ENCODE results near the gene SH3BP2. TPM values are rescaled to one million over a fixed set of nuclear protein-coding genes. Genes with fewer than 3 reads are reported as not detected.

The SH3BP2 gene
- polyA plus RNA-seq, 3 donors from 2014 or later: 12.6 to 71.0 (median 22.7) TPM

DNA sequence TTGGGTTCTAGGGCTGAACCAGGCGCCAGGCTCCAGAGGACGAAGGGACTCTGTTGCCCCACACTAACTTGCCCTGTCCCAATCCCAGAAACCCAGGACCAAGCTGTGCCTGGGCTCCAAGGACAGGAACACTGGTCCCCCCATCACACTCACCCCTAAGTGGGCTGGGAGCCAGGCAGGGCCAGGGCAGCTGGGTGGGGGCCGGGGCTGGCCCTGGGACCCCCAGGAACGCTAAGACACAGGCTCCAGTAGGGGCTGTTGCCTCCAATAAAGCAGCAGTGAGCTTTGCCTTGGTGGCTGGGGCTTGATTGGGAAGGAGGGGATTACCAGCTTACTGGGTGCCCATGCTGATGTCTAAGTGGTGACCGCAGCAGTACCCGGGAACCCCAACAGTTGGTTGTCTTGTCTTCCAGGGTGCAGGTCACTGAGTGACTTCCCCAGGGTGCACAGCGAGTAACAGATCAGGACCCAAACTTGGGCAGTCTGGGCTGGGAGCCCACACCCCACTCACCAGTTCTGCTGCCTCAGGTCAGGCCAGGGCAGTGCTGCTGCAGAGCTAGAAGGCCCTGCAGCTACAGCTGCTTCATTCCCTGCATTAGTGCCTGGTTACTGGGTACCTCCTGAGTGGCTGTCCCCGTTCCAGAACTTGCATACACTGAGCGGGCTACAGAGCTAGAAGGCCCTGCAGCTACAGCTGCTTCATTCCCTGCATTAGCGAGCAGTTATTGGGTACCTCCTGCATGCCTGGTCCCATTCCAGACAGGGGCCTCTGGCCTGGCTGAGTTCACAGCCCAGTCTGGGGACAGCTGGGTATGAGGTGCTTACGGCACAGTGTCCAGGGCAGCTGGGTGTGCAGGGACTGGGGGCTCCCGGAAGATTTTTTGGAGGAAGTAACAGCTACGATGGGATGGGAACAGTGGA, 41.4 kb downstream of the SH3BP2 start:
- DNase-seq: no peak

DNA sequence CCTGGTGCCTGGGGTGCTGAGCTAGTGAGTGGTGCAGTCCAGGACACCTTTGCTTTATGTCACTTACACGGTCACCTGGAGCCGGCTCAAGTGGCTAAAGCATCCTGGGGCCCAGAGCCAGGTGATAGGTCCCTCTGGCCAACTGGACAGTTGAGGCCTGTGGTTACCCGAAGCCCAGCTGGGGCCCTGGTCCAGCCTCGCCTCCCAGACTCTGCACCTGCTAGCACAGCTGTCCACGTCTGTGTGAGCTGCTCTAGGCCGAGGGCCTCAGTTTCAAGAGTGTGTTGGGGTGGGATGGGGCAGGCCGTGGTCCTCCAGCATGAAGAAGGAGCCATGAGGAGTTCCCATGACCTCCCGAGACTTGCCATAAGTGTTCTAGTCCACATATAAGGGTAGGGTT, 43.1 kb downstream of the SH3BP2 start:
- peaks cover 0 to 15% (median 4%) of the 10 kb centered on the region in 3 donors for H3K36me3 Mint-ChIP-seq
- peaks cover 75 to 83% of the 10 kb centered on the region in 2 donors for H3K4me1 Mint-ChIP-seq
- peak overlapping the region; percentile 69 to 87 (median 83) for H3K4me3 Mint-ChIP-seq

More for the DNA sequence above, 41.4 kb downstream of the SH3BP2 start:
- Mint-ChIP-seq H3K9me3 (no peaks in the 10 kb centered on the region), H3K4me3 (peak overlapping the region; percentile 69 to 85 (median 77)), H3K36me3 (peaks cover 0 to 11% (median 0%) of the 10 kb centered on the region in 3 donors), H3K27ac (peak overlapping the region; percentile 80 to 96 (median 92)), H3K27me3 (ENCODE audit: low read depth in 3 of 3) (peaks cover 7 to 15% (median 10%) of the 10 kb centered on the region in 3 donors), H3K4me1 (peaks cover 62 to 66% of the 10 kb centered on the region in 2 donors)

GRCh38 chr4:2836391-2836859, 43.5 kb downstream of the SH3BP2 start:
- no peak for DNase-seq
- Mint-ChIP-seq H3K4me3 (peak overlapping the region; percentile 21 to 87 (median 83)), H3K36me3 (peaks cover 0 to 15% (median 4%) of the 10 kb centered on the region in 3 donors), H3K4me1 (peaks cover 77 to 88% of the 10 kb centered on the region in 2 donors), H3K27me3 (ENCODE audit: low read depth in 3 of 3) (peaks cover 7 to 15% (median 9%) of the 10 kb centered on the region in 3 donors), H3K27ac (peak overlapping the region; percentile 80 to 96 (median 92)), H3K9me3 (no peaks in the 10 kb centered on the region)

More for the DNA sequence above, 43.1 kb downstream of the SH3BP2 start:
- Mint-ChIP-seq H3K27me3 (ENCODE audit: low read depth in 3 of 3) (peaks cover 7 to 15% (median 10%) of the 10 kb centered on the region in 3 donors), H3K9me3 (no peaks in the 10 kb centered on the region), H3K27ac (peak overlapping the region; percentile 80 to 96 (median 93))
- DNase-seq: no peak

- Mint-ChIP-seq H3K27me3 (ENCODE audit: low read depth in 3 of 3) (peaks cover 7 to 17% (median 8%) of the 10 kb centered on the region in 3 donors), H3K27ac (peak overlapping the region; percentile 80 to 96 (median 92)), H3K4me3 (peak overlapping the region; percentile 75 to 87 (median 83)), H3K9me3 (no peaks in the 10 kb centered on the region), H3K4me1 (peaks cover 80 to 94% of the 10 kb centered on the region in 2 donors), H3K36me3 (peaks cover 0 to 10% (median 4%) of the 10 kb centered on the region in 3 donors)
- DNase-seq: no peak
Observed at GRCh38 chr4:2837110-2837903, 44.4 kb downstream of the SH3BP2 start.

DNA sequence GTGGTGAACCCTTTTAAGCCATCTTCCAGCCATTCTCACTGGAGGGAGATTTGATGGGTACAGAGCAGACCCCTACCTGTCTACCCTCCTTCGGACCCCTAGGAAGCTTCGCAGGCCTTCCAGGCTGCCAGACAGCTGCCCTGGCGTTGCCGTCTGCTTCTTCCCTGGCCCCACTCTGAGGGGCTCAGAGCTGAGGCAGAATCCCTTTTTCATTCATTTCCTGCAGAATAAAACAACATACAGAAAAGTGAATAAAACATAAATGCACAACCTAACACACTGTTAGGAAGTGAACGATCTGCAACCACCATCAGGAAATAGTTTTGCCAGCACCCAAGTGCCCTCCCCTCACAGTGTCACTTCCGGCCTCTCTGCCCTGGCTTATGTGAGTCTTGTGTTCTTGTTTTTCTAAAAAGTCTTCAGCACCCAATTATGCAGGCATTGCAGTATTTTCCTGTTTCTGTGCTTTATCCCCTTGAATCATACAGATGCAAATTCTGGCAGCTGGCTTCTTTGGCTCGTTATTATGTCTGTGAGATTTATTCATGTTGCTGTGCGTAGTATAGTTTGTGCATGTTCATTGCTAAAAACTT, 45.1 kb downstream of the SH3BP2 start:
- Mint-ChIP-seq H3K4me1 (peaks cover 84 to 95% of the 10 kb centered on the region in 2 donors), H3K27me3 (ENCODE audit: low read depth in 3 of 3) (peaks cover 11 to 22% (median 13%) of the 10 kb centered on the region in 3 donors)
- DNase-seq: peak; percentile 81 to 84 (median 81)

DNA sequence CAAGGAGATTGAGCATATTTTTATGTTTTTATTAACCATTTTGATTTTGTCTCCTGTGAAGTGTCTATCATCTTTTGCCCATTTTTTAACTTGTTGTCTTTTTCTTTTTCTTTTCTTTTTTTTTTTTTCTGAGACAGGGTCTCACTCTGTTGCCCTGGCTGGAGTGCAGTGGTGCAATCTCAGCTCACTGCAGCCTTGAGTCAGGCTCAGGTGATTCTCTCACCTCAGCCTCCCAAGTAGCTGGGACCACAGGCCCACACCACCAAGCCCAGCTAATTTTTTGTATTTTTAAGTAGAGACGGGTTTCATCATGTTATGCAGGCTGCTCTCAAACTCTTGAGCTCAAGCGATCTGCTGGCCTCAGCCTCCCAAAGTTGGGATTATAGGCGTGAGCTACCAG, 46.2 kb downstream of the SH3BP2 start:
- DNase-seq: no peak

More for the DNA sequence above, 45.1 kb downstream of the SH3BP2 start:
- Mint-ChIP-seq H3K4me3 (peak overlapping the region; percentile 75 to 87 (median 83)), H3K9me3 (no peaks in the 10 kb centered on the region), H3K27ac (peak overlapping the region; percentile 80 to 96 (median 92)), H3K36me3 (peaks cover 0 to 7% (median 4%) of the 10 kb centered on the region in 3 donors)

DNA sequence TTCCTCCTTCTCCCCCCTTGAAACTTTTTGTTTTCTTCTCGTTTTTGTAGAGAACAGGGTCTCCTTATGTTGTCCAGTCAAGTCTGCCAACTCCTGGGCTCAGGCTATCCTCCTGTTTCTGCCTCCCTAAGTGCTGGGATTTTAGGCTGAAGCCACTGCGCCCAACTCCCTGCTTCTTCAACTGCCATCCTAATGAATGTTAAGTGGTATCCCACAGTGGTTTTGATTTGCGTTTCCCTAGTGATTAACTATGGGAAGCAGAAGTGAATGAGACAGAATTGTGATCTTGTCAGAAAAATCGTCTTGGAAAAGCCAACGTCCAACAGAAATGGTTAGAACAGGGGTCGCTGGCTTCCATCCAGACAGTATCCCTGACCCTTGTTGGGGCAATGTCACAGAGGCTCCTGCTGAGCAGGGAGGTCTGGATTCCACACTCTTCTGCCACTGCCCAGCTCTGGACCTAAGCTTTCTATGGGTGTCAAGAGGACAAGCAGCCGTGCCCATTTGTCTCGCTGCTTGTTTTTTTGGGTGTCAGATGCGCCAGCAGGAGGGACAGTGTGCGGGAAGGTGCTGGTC, 49.9 kb downstream of the SH3BP2 start:
- H3K36me3 Mint-ChIP-seq: peaks cover 0 to 7% (median 4%) of the 10 kb centered on the region in 3 donors
- peaks cover 19 to 27% (median 25%) of the 10 kb centered on the region in 3 donors for H3K27me3 Mint-ChIP-seq (ENCODE audit: low read depth in 3 of 3)
- peak overlapping the region; percentile 65 to 90 (median 80) for H3K27ac Mint-ChIP-seq
- no peaks in the 10 kb centered on the region for H3K9me3 Mint-ChIP-seq
- H3K4me3 Mint-ChIP-seq: peak overlapping the region; percentile 79 to 88 (median 83)
- peaks cover 73 to 81% of the 10 kb centered on the region in 2 donors for H3K4me1 Mint-ChIP-seq
- DNase-seq: no peak

More for the DNA sequence above, 46.2 kb downstream of the SH3BP2 start:
- Mint-ChIP-seq H3K27ac (peak overlapping the region; percentile 80 to 96 (median 92)), H3K9me3 (no peaks in the 10 kb centered on the region), H3K27me3 (ENCODE audit: low read depth in 3 of 3) (peaks cover 14 to 25% (median 18%) of the 10 kb centered on the region in 3 donors), H3K4me3 (peak overlapping the region; percentile 75 to 87 (median 83)), H3K4me1 (peaks cover 78 to 87% of the 10 kb centered on the region in 2 donors), H3K36me3 (peaks cover 0 to 7% (median 4%) of the 10 kb centered on the region in 3 donors)

GRCh38 chr4:2843263-2843940, 50.5 kb downstream of the SH3BP2 start, which contains the start of gene ADD1:
Gene ADD1 (plus strand): TSS chr4:2843844. CDS start chr4:2875916, 32,072 bp downstream.
- peaks cover 0 to 4% (median 4%) of the 10 kb centered on the region in 3 donors for H3K36me3 Mint-ChIP-seq
- H3K27ac Mint-ChIP-seq: peak within 1 kb of the TSS; percentile 89 to 95 (median 93)
- no peaks in the 10 kb centered on the region for H3K9me3 Mint-ChIP-seq
- H3K4me3 Mint-ChIP-seq: peak within 1 kb of the TSS; percentile 92 to 96 (median 96)
- H3K27me3 Mint-ChIP-seq (ENCODE audit: low read depth in 3 of 3): peaks cover 16 to 25% (median 21%) of the 10 kb centered on the region in 3 donors
- H3K4me1 Mint-ChIP-seq: peaks cover 72 to 81% of the 10 kb centered on the region in 2 donors
- peak; percentile 96 to 97 (median 96) for DNase-seq

DNA sequence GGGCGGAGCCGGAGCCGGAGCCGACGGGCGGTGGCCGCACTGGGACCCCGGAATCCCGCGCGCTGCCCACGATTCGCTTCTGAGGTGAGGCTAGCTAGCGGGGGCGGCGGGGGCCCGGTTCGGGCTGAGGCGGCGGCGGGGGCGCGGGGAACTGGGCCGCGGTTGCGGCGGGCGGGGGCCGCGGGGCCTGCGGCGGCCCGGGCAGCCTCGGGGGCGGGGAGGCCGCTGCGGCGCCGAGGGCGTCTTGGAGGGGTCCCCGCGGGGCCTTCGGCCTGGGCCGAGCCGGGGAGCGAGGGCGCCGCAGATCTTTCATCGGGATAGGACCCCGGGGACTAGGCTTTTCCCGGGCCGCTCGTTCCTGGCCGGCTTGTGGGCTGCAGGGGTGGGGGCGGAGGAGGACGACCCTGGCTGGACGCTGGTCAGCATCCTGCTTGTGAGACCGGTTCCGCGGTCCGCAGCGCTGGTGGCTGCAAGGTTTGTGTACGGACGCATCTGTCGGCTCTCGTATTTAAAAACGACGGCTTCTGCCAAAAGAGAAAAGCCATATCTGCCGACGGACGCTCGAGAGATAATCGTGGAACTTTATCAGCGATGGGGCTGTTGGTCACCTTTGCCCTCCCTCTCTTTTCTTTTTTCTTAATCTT, 51.2 kb downstream of the SH3BP2 start:
- Mint-ChIP-seq H3K27ac (peak overlapping the region; percentile 89 to 95 (median 93)), H3K27me3 (ENCODE audit: low read depth in 3 of 3) (peaks cover 16 to 25% (median 21%) of the 10 kb centered on the region in 3 donors), H3K9me3 (no peaks in the 10 kb centered on the region), H3K4me1 (peaks cover 71 to 81% of the 10 kb centered on the region in 2 donors), H3K4me3 (peak overlapping the region; percentile 92 to 96 (median 96)), H3K36me3 (peaks cover 0 to 4% (median 4%) of the 10 kb centered on the region in 3 donors)
- no peak for DNase-seq

- H3K36me3 Mint-ChIP-seq: no peaks in the 10 kb centered on the region
- peaks cover 16 to 25% (median 21%) of the 10 kb centered on the region in 3 donors for H3K27me3 Mint-ChIP-seq (ENCODE audit: low read depth in 3 of 3)
- H3K9me3 Mint-ChIP-seq: no peaks in the 10 kb centered on the region
- peak overlapping the region; percentile 70 to 95 (median 91) for H3K27ac Mint-ChIP-seq
- peaks cover 75 to 79% of the 10 kb centered on the region in 2 donors for H3K4me1 Mint-ChIP-seq
- peak overlapping the region; percentile 92 to 96 (median 96) for H3K4me3 Mint-ChIP-seq
- no peak for DNase-seq
Observed at GRCh38 chr4:2846172-2846571, 53.3 kb downstream of the SH3BP2 start.

GRCh38 chr4:2847302-2847871, 54.5 kb downstream of the SH3BP2 start:
- H3K27ac Mint-ChIP-seq: peak overlapping the region; percentile 36 to 86 (median 60)
- H3K4me1 Mint-ChIP-seq: peaks cover 82 to 83% of the 10 kb centered on the region in 2 donors
- no peaks in the 10 kb centered on the region for H3K36me3 Mint-ChIP-seq
- H3K4me3 Mint-ChIP-seq: peak overlapping the region in 3 of 5 donors; percentile 16 to 48 (median 36)
- DNase-seq: no peak
- H3K9me3 Mint-ChIP-seq: no peaks in the 10 kb centered on the region
- peaks cover 16 to 25% (median 18%) of the 10 kb centered on the region in 3 donors for H3K27me3 Mint-ChIP-seq (ENCODE audit: low read depth in 3 of 3)
